GM19238 (cell line): Measurements from ENCODE around the gene MLN.
A peak's percentile ranks its signal among the peaks of the same experiment; 100 is the strongest.
"Not testable (repeated sequence)": the region's sequence is repeated elsewhere in the genome, so short reads cannot be mapped to it uniquely, and the experiment has no call there.

ENCODE experiments used
- DNase-seq: peaks from one replicate; pipeline ENCODE4 v3.0.0; 2011; ENCODE audit warnings: low spot score; ENCODE audit not compliant: insufficient read length

MLN gene

DNA sequence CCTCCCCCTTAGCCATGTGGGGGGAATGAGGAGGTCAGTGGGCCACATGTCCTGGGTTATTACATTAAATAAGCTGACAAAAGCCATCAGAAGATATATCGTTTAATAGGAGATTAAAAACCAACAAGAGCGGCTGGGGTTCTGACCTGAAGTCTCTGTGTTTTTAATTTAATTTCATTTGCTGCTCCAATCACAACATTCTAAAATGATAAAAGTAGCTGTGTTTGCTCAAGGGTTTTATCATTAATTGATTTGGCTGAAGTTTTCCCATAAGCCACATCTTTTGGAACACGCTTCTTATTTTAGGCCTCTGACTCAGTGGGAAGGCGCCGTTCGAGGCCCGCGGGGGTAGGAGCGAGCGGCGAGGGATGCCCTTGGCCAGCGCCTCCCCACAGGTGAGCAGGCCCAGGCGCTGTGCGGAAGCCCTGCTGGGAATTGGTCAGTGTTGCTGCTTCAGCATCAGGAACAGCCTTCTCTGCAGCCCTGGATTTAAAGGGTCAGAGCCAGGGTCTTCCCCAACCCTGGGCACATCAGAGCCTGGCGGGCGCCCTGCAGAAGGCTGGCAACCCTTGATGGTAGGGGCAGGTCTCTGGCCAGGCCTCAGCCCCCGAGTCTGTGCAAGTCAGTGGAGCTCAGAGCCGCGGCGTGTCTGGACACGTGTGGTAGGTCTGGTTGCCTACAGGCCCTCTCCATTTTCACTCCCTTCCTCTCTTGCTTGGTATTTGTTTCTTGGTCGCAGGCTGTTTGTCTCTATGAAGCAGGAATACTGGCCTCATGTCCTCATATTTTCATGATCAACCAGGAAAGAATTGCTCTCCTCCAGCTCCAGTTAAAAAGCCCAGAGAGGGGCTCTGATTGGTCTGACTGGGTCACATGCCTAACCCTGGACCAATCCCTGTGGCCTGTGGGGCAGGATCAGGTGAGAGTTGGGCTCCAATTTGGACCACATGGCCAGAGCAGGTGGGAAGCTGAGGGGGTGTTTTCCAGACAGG lies 30.9 kb upstream of the MLN start:
- no peak for DNase-seq

DNA sequence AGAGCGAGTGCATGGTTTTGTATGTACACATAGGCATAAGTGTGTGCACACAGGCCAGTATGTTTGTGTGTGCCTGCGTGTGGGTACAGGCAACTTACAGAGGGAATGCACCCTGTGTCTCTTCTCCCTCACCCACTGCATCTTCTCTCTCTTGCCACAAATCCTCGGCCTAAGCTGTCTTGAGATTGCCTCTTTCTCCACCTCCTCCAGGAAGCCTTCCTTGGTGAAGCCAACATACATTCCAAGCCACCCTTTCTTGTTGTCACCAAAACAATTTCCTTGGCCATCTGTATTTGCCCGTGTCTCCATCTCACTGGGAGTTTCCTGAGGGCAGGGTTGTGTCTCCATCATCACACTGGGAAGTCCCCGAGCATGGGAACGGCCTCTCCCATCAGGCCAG lies 29.8 kb upstream of the MLN start:
- DNase-seq = no peak

DNA sequence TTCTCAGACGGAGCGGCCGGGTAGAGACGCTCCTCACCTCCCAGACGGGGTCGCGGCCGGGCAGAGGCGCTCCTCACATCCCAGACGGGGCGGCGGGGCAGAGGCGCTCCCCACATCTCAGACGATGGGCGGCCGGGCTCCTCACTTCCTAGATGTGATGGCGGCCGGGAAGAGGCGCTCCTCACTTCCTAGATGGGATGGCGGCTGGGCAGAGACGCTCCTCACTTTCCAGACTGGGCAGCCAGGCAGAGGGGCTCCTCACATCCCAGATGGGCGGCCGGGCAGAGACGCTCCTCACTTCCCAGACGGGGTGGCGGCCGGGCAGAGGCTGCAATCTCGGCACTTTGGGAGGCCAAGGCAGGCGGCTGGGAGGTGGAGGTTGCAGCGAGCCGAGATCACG lies 29.0 kb upstream of the MLN start:
- DNase-seq = not testable (repeated sequence)

DNA sequence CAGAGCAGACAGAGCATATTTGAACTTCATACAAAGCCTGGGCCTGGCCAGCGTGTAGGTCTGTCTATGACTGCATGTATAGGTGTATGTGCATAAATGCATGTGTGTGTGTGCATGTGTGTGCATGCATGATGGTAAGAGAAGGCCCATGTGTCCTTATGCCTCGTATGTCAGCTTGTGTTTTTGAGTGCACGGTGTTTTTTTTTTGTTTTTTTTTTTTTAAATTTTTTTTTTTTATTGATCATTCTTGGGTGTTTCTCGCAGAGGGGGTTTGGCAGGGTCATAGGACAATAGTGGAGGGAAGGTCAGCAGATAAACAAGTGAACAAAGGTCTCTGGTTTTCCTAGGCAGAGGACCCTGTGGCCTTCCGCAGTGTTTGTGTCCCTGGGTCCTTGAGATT lies 27.9 kb upstream of the MLN start:
- DNase-seq = not testable (repeated sequence)

DNA sequence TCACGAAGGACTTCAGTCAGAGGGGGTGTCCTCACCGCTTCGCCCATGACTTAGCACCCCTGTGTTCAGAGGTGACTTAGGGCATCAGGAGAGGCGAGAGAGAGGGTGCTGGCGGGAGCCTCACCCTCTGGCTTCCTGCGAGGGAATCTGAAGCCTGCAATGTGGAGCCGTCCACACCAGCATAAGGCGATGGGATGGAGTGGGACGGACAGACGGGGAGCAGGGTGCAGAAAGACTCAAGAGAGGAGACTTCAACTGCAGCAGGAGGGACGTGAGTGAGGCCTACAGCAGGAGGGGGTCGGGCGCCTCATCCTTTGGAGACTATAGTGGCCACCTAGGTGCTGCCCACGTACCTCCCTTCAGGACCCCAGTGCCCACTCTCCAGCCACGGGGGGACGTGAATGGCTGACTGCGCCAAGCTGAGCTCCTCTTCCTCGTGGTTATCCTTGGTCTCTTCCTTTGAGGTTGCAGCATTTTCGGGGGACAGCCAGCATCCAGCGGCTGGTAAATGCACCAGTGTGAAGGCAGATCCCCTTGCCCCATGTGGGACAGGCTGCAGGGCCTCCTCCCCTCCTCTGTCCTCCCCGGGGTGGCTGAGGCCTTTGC lies 26.9 kb upstream of the MLN start:
- no peak for DNase-seq

DNA sequence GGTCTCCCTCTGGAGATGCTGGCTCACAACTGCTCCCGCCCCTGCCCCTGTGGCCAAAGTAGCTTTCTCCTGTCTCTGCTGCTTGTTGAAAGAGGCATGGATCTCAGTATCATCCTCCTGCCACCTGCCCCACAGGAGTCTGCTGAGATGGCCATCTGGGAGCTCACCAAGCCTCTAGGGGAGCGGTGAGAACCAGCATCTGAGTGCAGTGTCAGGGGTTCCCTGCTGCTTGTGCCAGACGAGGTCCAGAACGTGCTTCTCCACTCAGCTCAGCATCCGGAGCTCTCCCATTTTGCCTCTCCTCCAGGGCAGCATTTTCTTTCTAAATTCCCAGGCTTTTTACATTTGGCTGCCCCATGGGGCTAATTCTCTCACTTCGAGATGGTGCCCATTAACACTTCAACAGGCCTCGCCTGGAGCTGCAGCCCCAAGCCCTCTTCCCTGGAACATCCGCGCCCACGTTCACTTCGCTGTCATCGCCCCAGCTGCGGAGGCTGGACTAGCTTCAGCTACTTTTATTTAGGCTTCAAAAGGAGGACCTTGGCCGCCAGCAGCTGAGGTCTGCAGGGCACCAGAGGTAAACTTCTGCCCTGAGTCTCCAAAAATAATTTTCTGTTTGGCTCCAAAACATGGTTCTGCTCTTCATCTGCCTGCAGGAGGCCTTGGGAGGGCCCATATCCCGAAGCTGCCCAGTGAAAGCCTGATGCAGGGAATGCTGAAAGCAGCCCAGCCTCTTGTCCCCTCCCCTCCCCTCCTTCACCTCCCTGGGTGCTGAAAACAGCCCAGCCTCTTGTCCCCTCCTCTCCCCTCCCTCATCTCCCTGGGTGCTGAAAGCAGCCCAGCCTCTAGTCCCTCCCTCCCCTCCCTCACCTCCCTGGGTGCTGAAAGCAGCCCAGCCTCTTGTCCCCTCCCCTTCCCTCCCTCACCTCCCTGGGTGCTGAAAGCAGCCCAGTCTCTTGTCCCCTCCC lies 25.2 kb upstream of the MLN start:
- no peak for DNase-seq

DNA sequence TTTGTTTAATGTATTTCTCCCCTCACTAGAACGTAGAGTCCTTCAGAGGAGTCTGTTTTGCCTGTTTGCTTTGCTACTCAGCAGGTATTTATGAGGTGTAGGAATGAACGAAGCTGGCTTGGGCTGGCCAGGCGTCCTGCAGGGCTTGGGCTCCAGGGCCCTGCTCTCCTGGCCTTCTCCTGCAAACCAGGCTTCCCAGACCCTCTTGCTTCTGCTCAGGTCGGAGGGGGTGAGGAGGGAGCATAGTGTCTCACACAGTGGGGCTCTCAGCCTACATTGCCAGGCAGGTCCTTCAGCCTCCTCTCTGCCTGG lies 24.6 kb upstream of the MLN start:
- no peak for DNase-seq

DNA sequence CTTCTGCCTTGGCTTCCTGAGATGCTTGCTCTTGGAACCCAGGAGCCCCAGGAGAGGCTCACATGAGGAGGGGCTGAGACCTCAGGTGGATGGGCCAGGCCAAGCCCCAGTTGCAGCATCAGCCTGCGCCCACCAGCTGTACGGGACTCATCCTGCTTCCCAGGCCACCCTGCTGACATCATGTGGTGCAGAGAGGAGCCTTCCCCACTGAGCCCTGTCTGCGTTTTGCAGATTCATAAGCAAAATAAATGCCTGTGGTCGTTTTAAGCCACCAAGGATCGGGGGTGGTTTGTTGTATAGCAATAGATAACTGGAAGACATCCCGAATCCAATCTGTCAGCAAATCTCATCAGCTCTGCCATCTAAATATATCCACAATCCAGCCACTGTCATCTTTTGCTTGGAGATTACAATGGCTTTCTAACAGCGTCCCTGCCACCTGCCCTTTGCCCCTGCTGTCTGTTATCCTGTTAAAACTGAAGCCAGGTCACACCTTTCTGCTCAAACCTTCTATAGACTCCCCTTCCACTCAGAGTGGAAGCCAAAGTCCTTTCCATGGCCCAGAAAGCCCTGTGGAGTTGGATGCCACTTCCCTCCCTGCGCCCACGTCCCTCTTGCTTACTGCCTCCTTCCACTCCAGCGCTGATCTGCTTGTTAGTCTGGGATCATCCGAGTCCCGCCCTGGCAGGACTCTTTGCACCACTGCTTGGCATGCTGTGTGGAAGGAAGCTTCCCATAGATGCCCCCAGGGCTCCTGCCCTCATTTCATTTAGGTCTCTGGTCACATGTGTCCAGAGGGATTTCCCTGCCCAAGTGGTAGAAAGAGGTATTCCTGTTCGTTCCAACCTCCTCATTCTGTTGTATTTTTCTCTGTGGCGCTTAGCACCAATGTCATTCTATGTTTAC lies 24.0 kb upstream of the MLN start:
- DNase-seq = no peak

DNA sequence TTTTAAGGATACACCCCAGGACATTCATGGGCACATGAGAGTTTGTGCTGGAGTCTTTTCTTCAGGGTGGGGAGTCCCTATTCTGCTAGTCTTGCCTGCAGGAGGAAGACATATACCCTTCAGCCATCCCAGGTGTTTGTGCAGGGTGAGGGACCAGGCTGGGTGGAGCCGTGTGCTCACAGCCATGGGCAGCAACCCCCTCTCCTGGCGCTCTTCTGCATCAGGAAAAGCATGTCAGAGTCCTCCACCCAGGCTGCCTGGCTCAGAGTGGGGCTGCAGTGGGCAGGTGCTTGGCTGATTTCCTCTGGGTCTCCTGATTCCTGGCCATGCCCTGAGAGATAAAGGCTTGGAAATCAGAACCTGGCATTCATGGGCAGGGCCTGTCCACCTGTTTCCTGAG lies 22.7 kb upstream of the MLN start:
- DNase-seq = no peak

DNA sequence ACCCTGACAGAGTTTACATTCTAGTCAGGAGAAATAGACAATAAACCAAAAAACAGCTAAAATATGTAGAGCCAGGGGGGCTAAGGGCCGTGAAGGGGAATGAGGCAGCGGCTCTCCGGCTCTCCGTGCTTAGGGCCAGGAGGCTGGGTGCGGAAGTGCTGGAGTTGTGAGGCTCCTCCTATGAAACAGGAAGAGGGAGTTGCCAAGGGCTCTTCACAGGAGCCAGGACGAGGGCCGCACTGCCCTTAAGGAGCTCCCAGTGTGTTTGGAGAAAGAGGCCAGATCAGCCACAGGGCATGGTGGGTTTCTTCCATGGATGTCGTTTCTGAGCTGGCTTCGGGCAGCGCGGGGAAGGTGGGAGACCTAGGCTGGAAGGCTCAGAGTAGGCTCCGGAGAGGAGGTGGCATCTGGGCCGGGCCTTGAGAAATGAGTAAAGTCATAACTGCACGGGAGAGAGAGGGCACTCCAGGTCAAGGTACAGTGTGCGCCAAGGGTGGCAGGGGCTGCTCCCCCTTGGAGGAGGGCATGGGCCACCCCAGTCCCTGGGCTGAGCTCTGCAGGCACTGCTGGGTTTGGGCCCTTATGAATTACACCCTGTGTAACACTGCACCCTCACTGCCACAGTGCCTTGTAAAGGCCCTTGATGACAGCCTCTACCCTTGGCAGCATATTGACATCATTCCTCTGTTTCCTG lies 20.8 kb upstream of the MLN start:
- DNase-seq = no peak

DNA sequence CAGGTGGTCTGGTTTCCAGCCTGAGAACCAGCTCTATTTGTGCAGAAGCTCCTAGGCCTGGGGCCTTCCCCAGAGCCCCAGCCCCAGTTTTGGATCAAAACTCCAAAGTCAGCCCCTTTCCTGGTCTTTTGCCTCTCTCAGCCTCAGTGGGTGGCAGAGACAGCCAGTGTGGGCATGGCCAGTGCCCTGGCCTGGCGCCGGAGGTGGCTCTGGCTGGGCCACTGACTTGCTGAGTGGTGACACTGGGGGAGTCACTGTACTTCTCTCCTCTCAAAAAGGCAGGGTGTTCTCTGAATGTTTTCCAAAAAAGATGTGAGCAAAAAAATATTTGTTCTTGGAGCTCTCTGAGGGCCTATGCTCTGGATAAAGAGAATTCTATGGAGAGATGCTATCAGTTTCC lies 20.0 kb upstream of the MLN start:
- no peak for DNase-seq

DNA sequence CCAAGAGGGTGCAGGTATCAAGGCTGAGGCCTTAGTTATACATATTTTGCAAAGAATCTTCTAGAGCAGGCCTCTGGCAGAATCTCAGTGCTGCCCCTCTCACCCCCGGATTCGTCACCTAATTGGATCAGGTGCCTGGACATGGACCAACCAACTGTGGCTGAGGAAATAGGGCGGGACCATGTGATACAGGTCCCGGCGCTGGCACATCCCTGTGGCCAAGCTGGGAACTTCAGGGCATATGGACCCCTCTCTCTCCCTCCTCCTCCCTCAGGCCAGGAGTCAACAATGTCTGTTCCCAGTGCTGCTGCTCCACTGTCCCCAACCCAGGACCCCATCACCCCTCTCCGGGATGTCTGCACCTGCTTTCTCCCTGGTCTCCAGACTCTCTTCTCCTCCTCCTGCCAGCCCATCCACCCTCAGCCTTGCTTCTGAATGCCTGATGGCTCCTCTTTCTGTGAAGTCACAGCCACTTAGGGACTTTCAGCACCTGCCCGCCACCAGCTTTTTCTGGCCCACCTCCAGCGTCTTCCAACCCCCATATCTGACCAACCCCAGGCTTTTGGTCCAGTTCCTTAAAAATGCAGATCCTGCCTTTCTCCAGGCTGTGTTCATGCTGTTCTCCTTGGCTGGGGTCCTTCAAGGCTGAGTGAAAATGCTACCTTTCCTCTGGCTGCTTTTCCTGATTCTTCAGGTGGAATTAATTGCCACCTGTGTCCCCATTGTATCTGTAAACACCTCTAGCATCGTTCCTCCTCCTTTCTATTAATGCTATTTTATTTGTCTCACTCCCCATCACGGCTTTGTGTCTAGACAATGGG lies 19.0 kb upstream of the MLN start:
- no peak for DNase-seq

DNA sequence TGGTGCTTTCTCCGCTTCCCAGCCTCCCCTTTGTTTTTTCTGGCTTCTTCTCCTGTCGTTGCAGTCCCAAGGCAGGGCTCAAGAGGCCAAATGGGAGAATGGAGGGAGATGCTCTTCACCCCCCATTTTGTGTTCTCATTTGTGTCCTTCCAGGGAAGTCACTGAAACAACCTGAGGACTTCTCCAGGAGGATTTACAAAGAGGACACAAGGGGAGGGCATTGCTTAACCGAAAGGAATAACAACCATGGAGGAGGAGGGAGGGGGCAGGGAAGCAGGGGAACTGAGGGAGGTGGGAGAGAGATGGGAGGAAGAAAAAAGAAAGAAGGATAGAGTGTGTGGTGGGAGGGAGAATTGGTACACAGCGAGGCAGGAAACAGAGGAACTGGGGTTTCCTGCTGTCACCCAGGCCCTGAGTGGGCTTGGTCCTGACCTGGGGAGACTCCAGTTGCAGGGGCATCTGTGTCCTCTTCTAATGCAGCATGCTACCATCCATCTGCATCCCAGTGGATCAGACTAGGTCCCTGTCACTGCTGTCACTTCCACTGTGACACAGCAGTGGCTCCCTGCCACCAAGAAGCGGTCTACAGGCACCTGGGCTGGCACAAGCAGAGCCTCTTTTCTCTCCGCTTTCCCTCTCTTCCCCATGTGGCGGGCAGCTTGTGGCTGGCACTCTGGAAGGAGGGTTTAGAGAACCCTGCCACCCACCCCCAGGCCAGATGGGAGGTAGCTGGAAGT lies 17.1 kb upstream of the MLN start:
- DNase-seq = no peak

DNA sequence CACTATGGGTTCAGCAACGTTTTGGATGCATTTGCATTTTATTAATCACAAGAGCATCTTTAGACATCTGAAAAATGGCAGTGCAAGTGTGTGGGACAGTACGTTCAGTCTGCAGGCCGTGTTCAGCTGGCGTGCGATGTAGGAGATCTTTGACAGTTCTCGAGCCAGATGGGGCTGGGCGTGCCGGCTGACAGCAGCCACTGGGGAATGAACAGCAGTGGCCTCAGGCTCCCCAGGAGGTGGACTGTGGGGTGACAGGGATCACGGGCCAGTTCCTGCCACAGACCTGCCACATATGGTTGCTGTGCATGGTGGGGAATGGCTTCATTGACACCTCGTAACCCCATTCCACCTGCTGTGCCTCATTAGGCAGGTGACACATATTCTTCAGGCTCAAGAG lies 16.4 kb upstream of the MLN start:
- no peak for DNase-seq

DNA sequence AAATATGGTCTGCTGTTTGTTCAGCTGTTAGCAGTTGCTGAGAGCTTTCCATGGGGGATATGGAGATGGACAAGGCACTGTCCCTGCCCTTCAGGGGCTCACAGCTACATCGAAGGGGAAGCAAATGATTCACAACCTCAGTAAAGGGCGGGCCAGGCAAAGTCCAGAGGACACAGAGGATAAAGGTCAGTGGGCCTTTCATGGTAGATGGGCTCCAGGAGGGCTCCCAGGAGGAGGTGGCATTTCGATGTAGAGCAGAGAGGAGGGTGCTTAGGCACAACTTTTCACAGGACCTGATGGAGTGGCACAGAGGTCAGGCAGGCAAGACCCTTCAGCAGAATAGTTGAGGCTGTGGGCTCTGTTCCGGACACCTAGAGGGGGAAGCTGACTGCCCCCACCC lies 15.2 kb upstream of the MLN start:
- DNase-seq = no peak

DNA sequence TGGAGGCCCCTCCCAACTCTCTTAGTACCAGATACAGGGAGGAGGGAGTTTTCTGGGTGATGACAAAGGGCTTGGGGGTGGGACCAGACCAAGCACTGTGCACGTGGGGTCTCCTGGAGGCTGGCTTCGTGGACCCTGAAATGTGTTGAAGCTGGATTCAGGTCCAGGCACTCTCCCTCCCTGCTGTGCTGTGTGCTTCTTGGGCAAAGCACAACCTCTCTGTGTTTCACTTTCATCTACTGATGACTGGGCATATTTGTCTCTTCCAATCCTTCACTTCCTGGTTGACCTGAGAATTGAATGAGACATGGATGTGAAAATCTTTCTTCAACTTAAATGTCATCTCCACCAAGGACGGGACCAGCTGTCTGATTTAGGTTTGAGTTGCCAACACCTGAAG lies 14.5 kb upstream of the MLN start:
- DNase-seq = no peak

DNA sequence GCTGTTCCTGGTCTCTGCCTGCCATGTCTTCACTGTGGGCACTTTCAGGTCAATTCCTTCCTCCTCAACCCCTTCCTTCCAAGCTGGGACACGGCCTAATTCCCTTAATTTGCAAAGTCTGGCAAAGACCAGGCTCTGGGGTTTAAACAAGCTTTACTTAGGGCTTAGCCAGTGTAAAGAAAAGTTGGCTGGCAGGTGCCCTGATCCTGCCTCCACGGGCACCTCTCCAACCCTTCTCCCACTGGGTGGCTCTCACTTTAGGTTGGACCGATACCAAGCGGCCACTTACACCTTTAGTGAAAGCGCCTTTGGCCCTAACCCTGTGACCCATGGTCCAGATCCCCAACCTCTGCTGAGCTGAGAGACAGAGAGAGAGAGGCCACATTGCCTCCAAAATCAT lies 13.7 kb upstream of the MLN start:
- DNase-seq = no peak

DNA sequence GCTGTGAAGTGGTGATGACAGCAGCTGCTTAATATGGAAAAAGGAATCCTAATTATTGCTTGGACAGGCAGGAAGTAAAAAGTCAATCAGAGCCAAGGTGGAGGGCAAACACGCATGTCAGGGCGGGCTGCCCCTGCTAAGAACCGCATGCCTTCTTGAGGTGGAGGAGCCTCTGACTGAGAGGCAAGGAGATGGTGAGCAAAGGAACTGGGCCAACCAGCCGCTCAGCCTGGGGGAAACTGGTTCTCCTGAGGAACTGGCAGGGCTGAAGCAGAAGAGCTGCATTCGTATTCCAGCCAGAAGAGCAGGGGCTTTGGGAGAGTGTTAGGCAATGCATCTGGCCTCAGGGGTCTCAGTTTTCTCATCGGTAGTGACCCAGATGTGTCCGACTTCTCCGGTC lies 13.1 kb upstream of the MLN start:
- DNase-seq = no peak

DNA sequence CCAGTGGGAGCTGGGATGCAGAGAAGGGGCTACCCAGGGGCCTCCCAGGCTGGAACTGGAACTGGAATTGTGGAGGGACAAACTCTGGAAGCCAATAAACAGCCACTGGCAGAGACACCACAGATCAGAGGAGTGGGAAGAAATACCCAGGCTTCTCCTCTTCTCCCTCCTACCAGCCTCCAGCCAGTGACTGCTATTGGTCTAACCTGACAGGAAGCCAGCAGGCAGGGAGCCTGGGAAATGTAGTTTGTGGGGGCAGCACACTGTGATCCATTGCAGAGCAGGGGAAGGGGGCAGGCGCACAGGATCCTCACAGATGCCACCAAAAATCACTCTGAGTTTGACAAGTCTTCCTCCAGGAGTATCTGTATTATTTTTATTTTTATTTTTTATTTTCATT lies 12.1 kb upstream of the MLN start:
- DNase-seq = peak; percentile 47
